HG03439 (cell line): ENCODE results near the gene CDC14B.
"Not testable (repeated sequence)": the region's sequence is repeated elsewhere in the genome, so short reads cannot be mapped to it uniquely, and the experiment has no call there.

Experiments
- ATAC-seq: cut with Tn5 transposase; IDR thresholded peaks from one replicate; pipeline ENCODE4 v1.9.1; 2021; ENCODE audit warnings: mild to moderate bottlenecking, moderate library complexity; ENCODE audit not compliant: unreplicated experiment

Gene CDC14B

DNA sequence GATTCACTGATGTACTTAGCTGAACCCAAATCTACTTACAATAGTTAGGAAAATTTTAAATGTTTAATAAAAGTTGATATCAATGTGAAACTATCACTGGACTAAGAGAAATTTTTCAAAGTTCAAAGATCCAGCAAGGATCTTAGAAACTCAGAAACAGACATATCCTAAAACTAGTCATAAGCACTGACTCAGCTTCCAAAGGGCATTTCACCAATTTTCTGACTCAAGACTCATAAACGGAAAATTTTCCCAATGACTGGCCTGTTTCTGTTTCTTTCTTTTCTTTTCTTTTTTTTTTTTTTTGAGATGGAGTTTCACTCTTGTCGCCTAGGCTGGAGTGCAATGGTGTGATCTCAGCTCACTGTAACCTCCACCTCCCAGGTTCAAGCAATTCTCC lies 66.6 kb downstream of the CDC14B start:
- ATAC-seq, result no peak

DNA sequence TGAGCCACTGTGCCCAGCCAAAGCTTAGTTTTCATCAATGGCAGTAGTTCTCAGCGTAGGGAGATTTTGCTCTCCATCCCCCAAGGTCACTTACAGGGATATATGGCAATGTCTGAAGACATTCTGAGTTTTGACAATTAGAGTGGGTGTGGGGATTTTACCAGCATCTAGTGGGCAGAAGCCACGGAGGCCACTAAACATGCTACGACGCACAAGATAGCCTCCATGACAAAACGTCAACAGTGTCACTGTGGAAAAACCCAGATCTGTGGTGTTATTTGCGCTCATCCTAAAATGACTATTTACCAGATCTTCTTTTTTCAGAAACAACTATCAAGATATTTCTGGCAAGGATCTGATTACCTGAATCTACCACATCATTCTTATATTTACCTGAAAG lies 68.2 kb downstream of the CDC14B start:
- ATAC-seq, result no peak

DNA sequence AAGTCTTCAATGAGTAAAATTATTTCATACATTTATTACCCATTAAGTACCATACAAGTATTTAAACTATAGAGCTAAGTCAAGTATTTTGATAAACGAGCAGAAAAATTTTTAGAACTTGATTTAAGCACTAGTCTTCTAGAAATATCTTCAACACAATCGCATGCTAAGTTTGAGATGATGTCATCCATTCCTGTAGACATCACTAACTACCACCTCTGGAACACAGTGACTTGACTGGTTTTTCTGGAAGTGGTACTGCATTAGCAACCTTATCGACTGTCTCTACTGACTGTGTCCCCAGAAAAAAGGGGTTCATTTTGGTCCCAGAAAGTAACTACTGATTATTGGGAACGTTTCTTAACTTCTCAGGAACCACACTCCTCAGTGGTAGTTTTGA lies 69.0 kb downstream of the CDC14B start:
- no peak for ATAC-seq

DNA sequence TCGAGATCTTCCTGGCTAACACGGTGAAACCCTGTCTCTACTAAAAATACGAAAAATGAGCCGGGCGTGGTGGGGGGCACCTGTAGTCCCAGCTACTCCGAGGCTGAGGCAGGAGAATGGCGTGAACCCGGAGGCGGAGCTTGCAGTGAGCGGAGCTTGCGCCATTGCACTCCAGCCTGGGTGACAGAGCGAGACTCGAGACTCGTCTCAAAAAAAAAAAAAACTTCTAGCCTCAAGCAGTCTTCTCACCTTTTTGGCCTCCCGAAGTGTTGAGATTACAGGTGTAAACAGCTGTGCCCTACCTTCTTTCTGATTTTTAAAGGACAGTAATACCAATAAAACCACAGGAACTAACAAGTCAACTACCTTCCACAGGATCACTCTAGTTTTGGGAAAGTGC lies 76.5 kb downstream of the CDC14B start:
- not testable (repeated sequence) for ATAC-seq

DNA sequence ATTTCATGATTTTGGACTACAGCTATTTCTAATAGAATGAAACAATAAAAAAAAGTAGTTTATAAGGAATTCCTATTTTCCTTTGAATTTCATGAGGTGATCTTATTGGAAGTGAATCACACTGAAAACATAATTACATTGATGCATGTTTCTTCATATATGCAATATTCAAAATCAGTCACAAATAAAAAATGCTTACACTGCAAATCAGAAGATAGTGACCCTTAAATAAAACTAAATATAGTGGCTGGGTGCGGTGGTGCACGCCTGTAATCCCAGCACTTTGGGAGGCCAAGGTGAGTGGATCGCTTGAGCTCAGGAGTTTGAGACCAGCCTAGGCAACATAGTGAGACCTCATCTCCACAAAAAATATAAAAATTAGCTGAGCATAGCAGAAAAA lies 79.5 kb downstream of the CDC14B start:
- ATAC-seq, result no peak

DNA sequence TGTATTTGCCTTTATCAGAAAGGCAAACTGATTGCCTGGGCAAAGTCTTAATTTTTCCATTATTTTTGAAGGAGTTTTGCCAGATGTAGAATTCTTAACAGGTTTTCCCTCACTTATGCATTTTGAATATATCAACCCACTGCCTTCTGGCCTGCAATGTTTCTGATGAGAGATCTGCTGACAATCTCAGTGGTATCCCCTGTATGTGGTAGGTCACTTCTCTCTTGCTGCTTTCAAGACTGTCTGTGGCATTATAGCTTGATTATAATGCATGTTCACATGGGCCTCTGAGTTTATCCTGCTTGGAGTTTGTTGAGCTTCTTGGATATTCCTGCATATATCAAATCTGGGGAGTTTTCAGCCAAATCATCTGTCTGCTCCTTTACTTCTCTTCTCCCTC lies 87.5 kb downstream of the CDC14B start:
- no peak for ATAC-seq

DNA sequence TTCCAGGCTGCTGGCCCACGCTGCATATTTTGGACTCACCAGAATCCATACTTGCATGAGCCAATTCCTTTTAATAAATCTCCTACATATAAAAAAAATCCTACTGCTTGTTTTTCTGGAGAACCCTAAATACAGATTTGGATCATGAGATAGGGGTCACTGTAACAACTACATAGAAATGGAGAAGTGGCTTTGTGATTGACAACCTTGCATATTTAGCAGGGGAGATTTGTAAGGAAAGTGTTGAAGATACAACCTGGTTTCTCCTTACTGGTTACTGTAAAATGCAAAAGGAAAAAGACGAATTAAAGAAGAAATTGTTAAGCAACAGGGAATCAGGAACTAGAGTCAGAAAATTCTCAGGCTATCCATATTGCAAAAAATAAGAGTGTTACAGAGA lies 94.9 kb downstream of the CDC14B start:
- ATAC-seq, result no peak

DNA sequence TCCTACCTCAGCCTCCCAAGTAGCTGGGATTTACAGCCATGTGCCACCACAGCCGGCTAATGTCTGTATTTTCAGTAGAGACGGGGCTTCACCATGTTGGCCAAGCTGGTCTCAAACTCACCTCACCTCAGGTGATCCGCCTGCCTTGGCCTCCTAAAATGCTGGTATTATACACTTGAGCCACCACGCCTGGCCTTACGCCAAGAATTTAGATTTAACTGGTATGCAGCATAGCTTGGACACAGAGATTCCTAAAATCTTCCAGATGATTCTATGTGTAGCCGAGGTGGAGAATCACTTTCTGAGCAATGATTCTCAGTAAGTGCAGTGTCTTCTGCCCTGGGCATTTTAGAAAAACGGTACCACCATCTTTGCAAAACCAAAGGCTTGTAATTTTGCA lies 95.6 kb downstream of the CDC14B start:
- ATAC-seq, result no peak

DNA sequence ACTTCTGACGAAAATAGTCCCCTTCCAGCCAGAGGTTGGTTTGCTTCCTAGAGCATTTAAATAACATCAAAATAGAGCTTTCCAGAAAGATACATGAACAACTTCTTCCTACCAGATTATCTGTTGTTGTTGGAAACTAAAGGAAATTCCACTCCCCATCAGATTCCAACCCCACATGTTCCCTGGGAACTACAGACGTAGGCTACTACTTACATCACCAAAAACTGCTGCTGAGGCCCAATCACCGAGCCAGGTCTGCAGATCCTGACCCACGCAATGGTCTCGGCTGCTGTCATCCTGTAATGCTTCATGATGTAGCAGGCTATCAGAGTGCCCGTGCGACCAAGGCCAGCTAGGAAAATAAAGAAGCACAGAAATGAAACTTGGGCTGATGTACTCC lies 96.3 kb downstream of the CDC14B start:
- ATAC-seq, result no peak

DNA sequence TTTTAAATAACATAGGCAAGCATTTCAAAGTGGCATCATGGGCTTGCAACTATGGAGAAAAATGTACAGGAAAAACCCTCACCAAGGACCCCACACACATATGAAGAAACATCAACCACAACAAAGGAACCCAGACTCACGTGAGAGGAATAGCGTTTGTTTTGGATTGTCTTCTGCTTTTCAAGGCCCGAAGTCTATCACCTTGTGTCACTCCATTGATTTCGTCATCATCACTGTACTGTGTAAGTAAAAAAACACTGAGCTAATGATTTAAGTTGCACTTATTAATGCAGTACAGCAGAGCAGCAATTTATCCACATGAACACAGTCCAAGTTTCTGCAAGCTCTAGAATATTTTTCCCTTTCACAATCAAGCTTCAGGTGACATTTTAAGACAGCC lies 97.3 kb downstream of the CDC14B start:
- ATAC-seq, result no peak

DNA sequence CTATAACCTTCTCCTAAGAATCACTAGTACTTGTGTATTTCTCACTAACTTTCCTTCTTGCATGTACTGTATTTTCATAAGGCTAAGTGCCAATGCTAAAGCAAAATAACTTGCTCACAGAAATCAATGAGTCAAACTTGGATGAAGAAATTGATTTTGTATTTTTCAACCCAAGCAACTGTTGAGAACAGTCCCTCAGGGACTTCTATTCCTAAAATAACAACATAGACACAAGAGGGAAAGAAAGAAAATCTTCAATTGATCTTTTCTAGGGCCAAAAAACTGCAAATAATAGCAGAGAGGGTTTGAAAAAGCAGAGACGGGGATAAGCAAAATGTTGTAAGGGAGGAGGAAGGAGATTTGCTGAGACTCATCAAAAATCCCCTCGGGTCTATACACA lies 99.9 kb downstream of the CDC14B start:
- ATAC-seq, result no peak

DNA sequence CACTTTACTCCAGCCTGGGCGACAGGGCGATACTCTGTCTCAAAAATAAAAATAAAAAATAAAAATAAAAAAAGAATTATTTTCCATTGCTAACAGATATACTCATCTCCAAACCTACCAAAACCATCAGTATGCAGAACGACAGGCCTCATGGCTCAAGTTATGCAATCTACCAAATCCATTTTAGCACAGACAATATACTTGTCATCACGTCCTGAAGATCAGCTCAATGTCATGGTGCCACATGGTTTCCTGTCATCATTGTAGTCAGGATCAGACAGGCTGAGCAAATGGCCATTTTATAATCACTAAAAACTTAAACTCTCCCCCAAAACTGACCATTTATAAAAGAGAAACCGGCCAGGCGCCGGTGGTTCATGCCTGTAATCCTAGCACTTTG lies 100.5 kb downstream of the CDC14B start:
- ATAC-seq, result no peak

DNA sequence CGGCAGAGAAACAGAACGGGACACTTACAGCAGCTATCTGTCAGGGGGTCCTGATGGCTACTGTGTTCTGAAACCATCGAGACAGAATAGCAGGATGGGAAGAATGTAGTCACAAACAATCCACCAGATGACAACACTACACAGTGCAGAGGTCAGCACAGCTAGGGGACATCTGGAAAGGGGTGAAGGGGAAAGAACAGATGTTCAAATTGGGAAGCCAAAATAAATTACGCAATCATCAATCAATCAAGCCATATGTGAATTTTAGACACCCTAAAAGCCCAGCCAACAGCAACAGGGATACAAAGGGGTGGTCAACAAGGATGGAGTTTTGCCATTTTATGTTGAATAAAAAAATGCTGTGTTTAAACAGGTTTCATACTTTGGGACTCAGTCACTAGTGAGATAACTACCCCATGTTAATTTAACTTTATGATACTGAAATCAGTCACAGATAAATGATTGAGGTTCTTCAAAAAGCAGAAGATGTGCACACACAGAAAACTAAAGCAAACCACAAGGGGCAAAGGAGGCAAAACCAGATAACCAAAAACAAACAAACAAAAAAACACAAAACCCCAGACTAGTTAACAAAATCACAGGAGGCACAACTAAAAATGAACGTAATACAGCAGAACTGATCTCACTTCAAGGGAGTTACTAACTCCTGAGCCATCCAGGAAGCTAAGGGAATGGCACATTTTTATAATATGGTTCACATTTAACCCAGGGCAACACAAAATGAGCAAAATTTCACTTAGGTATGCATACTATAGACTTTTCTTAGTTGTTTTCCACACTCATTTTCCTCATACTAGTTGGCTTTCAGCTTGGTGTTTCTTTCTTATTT lies 103.8 kb downstream of the CDC14B start:
- ATAC-seq, result no peak

DNA sequence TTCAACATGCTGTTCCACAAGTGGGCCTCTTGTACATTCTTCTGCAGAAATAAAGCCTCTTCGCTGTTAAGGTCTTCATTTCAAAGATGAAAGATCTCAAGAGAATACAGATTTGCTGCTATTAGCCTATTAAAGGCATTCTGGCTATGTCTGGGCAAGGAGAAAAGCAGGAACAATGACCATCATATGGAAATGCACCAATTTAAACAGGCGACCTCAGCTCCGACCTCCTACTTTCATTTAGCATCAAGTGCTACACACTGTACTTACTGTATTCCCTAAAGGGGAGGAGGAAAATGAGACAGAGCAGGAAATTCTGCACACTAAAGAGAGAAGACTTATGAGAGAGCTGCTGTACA lies 104.9 kb downstream of the CDC14B start:
- ATAC-seq, result no peak

DNA sequence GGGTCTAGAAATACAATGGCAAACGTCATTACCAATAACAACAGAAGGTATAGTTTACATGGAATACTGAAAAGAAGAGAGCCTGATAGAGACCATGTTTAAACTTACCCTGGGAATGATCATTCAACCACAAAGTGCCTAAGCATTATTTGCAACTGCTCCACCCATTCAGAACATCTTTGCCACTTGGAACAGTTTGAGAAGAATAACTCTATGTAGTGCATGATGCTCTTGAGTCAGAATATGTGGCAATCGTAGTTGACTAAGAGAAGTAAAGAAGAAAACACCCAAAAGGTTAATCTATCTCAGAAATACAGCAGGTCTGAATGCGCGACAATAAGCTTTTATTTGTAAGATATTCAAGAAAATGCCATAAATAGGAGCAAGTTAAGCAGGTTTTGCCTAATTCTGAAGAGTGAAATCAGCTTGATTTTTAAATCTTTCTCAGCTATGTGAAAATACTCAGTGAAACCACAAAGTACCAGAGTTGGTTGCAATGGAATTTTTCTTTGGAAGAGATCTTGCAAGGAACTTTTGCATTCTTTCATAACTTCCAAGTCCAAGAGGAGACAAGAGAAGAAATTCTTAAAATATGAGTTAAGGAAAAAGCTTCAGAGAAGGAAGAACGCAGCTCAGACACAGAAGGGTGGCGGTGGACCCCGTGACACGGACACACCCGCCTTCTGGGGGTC lies 105.4 kb downstream of the CDC14B start:
- no peak for ATAC-seq

DNA sequence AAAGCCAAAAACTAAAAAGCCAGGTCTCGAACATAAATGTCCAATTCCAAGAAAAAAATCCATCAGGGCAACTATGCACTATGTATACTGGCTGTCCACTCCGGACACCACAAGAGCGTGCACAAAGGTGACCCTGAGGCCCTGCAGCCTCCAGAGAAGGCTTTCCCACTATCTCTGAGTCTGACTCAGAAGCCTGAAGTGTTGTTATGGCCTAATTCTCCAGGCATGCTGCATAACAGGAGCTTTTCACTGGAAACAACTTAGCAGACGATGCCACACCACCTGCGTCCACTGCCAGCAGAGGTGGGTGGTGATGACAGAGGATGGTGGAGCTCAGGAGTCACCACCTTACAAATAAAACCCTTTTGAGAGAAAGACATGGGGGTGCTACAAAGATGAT lies 106.0 kb downstream of the CDC14B start:
- no peak for ATAC-seq

DNA sequence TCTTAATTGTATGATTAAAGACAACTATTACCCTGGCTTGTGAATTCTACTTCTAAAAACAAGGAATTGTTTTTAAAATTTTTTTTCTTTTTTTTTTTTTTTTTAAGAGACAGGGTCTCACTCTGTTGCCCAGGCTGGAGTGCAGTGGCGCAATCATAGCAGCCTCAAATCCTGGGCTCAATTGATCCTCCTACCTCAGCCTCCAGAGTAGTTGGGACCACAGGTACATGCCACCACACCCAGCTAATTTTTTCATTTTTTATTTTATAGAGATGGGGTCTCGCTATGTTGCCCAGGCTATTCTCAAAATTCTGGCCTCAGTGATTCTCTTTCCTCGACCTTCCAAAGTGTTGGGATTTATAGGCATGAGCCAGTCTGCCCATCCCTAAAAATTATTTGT lies 107.4 kb downstream of the CDC14B start:
- no peak for ATAC-seq

DNA sequence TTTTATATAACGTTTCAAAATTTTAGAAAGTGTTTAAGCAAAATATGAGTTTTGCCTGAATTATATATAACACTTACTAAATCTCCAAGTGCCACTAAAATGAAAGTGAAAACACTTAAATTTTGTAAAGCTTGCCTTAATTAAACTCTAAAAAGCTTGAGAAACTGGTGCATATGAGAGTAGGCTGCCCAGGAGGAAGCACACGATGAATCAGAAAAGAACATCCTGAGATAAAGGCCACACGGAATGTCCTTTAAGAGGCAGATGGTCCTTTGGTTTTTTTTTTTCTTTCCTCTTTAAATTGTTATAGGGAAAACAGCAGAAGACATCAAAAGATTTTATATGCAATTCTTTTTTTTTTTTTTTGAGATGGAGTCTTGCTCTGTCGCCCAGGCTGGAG lies 109.4 kb downstream of the CDC14B start:
- ATAC-seq, result no peak

DNA sequence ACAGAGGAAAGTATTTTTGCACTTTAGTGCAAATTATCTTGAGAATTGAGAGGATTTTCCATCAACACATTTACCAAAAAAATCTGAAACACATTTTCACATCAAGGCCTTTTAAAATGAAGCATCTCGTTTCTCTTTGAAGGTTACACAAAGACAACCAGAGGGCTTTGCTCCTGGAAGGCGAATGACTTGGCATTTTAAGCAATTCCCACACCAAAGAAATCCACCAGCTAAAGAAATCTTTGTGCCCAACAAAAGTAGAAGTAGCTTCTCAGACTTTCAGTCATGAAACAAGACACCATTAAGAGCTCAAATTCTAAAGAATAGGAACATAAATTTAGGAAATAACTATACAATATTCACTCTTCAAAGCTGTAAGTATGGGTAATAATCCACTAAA lies 109.8 kb downstream of the CDC14B start:
- ATAC-seq, result no peak

DNA sequence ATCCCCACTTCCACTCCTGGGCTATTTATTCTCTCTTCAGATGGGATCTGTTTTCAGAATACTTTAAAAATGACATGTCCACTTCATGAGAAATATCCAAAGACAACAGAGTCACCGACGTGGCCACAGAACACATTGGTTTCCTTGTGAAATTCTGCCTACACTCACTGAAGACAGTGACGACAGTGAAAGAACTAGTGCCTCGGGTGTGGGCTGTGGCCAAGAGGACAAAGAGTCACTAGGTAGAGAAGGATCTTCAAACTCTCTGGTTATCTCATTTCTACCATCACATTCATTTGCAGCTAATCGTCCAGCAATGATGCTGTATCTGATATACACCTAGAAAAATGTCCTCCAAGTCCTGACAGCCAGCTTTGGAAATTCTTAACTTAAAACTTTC lies 110.6 kb downstream of the CDC14B start:
- no peak for ATAC-seq

DNA sequence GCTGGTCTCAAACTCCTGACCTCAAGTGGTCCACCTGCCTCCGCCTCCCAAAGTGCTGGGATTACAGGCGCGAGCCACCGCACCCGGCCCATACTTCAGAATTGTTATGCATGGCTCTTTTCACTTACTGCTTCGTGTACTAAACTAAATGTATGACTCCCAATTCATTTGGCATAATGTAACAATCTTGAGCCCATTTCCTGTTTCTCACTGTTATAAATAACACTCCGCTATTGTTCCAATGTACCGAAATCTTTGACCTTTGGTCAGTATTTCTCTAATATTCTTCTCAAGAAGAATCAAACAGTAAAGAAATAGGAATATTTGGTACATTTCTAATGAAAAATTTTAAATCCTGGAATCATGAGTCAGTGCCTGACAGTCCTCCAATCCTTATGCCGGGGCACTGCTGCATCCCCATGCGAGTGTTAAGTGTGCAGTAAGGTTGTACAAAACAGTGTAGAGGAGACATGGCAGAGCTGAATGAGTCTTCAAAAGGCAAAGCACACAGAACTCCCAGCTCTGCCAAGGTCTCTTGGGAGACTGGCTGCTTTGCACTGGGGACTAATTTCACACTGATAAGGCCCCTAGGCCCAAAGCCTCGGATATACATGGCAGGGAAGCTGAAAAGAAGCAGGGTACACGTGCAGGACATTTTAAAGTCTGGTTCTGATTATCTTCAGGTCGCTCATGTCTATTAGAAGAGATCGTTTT lies 111.3 kb downstream of the CDC14B start:
- no peak for ATAC-seq
